ENCODE data around the gene DDX47. TPM values are rescaled to one million over a fixed set of nuclear protein-coding genes. Genes with fewer than 3 reads are reported as not detected.

The DDX47 gene
- total and polyA plus RNA-seq, 10 of the 15 experiments (the other 5 are each of a cell fraction or from before 2014, with no cell fraction given), result 84.8 to 266 (median 120) TPM

GRCh38 chr12:12839873-12840579, 26.9 kb downstream of the DDX47 start:
- Histone ChIP-seq H4K20me1 (ENCODE audit: control insufficient read depth, insufficient read depth) (no peaks in the 10 kb centered on the region), H3K9me3 (replicated peaks; ENCODE audit: control insufficient read depth, insufficient read depth, low read length) (no peaks in the 10 kb centered on the region), H3K79me2 (ENCODE audit: control insufficient read depth, insufficient read depth, low read length) (no peaks in the 10 kb centered on the region), H3K9ac (ENCODE audit: control insufficient read depth, insufficient read depth, low read length) (no peak overlapping the region), H2AFZ (ENCODE audit: control insufficient read depth, low read depth, low read length) (no peak overlapping the region), H3K4me1 (ENCODE audit: control insufficient read depth, insufficient read depth, low read length) (no peaks in the 10 kb centered on the region; the same call in 1 of the 2 replicates), H3K4me3 (no peak overlapping the region), H3K27ac (ENCODE audit: control insufficient read depth, insufficient read depth) (no peak overlapping the region), H3K36me3 (ENCODE audit: control insufficient read depth in 2 of 2, insufficient read depth in 2 of 2, low read length in 1 of 2) (peaks cover 0 to 12% of the 10 kb centered on the region in 2 experiments; a peak in 1 of 4 replicates), H3K27me3 (replicated peaks in 1 of 2; ENCODE audit: control insufficient read depth in 2 of 2, insufficient read depth in 2 of 2, low read length in 1 of 2) (no peaks in the 10 kb centered on the region), H3K4me2 (ENCODE audit: control insufficient read depth, insufficient read depth) (no peak overlapping the region)
- CTCF ChIA-PET, result no interaction called here
- intact Hi-C loops (cut with micrococcal nuclease; ENCODE audit: unreplicated experiment) (no loop called here), in situ Hi-C loops (cut with MboI) (no loop called here)
- POLR2A ChIA-PET, result no interaction called here
- RAD21 ChIA-PET (ENCODE audit: unreplicated experiment), result no interaction called here
- no peak for FAIRE-seq
- no peak for DNase-seq (ENCODE audit: low read depth, low spot score)
- 91% methylated on average over 5 of the region's 5 CpGs for WGBS (ENCODE audit: insufficient coverage, insufficient replicate concordance, low lambda C conversion rate, missing lambda C conversion rate)
- SMC1A ChIA-PET (ENCODE audit: uncharacterized antibody, unreplicated experiment), result no interaction called here
- TF ChIP-seq HDGF (IDR thresholded peaks at IDR 0.05) (no peak), CREB1 (IDR thresholded peaks at IDR 0.05; ENCODE audit: low read depth) (no peak), SMAD1 (IDR thresholded peaks at IDR 0.05; ENCODE audit: low read depth, partially characterized antibody) (no peak), ZNF622 (IDR thresholded peaks at IDR 0.05) (no peak), SMC3 (IDR thresholded peaks at IDR 0.05; ENCODE audit: borderline replicate concordance, low read length) (no peak), KLF5 (IDR thresholded peaks at IDR 0.05; ENCODE audit: partially characterized antibody) (no peak), FOXK2 (IDR thresholded peaks at IDR 0.05) (no peak), EGR1 (IDR thresholded peaks at IDR 0.05; ENCODE audit: borderline replicate concordance in 1 of 2, low read depth in 2 of 2, low read length in 2 of 2) (no peak), SMAD5 (IDR thresholded peaks at IDR 0.05; ENCODE audit: low read depth) (no peak), ZNF687 (IDR thresholded peaks at IDR 0.05) (no peak), NR2C2 (IDR thresholded peaks at IDR 0.05; ENCODE audit: borderline replicate concordance, control insufficient read depth, insufficient read length, low read depth) (no peak), TAF1 (IDR thresholded peaks at IDR 0.05; ENCODE audit: borderline replicate concordance, low read depth, low read length) (no peak)
- TF ChIP-seq, protein P1, sequence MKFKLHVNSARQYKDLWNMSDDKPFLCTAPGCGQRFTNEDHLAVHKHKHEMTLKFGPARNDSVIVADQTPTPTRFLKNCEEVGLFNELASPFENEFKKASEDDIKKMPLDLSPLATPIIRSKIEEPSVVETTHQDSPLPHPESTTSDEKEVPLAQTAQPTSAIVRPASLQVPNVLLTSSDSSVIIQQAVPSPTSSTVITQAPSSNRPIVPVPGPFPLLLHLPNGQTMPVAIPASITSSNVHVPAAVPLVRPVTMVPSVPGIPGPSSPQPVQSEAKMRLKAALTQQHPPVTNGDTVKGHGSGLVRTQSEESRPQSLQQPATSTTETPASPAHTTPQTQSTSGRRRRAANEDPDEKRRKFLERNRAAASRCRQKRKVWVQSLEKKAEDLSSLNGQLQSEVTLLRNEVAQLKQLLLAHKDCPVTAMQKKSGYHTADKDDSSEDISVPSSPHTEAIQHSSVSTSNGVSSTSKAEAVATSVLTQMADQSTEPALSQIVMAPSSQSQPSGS (IDR thresholded peaks at IDR 0.05; ENCODE audit: low read length), result no peak
- TF ChIP-seq, protein P2, sequence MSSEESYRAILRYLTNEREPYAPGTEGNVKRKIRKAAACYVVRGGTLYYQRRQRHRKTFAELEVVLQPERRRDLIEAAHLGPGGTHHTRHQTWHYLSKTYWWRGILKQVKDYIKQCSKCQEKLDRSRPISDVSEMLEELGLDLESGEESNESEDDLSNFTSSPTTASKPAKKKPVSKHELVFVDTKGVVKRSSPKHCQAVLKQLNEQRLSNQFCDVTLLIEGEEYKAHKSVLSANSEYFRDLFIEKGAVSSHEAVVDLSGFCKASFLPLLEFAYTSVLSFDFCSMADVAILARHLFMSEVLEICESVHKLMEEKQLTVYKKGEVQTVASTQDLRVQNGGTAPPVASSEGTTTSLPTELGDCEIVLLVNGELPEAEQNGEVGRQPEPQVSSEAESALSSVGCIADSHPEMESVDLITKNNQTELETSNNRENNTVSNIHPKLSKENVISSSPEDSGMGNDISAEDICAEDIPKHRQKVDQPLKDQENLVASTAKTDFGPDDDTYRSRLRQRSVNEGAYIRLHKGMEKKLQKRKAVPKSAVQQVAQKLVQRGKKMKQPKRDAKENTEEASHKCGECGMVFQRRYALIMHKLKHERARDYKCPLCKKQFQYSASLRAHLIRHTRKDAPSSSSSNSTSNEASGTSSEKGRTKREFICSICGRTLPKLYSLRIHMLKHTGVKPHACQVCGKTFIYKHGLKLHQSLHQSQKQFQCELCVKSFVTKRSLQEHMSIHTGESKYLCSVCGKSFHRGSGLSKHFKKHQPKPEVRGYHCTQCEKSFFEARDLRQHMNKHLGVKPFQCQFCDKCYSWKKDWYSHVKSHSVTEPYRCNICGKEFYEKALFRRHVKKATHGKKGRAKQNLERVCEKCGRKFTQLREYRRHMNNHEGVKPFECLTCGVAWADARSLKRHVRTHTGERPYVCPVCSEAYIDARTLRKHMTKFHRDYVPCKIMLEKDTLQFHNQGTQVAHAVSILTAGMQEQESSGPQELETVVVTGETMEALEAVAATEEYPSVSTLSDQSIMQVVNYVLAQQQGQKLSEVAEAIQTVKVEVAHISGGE (CRISPR knock-in tag; IDR thresholded peaks at IDR 0.05), result no peak
- TF ChIP-seq, protein P3, sequence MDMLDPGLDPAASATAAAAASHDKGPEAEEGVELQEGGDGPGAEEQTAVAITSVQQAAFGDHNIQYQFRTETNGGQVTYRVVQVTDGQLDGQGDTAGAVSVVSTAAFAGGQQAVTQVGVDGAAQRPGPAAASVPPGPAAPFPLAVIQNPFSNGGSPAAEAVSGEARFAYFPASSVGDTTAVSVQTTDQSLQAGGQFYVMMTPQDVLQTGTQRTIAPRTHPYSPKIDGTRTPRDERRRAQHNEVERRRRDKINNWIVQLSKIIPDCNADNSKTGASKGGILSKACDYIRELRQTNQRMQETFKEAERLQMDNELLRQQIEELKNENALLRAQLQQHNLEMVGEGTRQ (IDR thresholded peaks at IDR 0.05; ENCODE audit: borderline replicate concordance, low read depth, low read length), result no peak
- no TSS peak for BruUV-seq (replicated peaks)
- ATAC-seq, result no peak

Data from GM12878 (cell line).